ENCODE data around the gene ANKRD6.

Gene ANKRD6

GRCh38 chr6:89604653-89605052, 171.7 kb downstream of the ANKRD6 start:
- TF ChIP-seq CTBP1 (IDR thresholded peaks at IDR 0.05; ENCODE audit: borderline replicate concordance): no peak
- no peak for TF ChIP-seq SUZ12 (IDR thresholded peaks at IDR 0.05)
- no peak for TF ChIP-seq NFRKB (IDR thresholded peaks at IDR 0.05)
- no peak for TF ChIP-seq ARNT (IDR thresholded peaks at IDR 0.05)
- no peak for TF ChIP-seq FOXK2 (IDR thresholded peaks at IDR 0.05)
- TF ChIP-seq BHLHE40 (IDR thresholded peaks at IDR 0.05; ENCODE audit: borderline replicate concordance): no peak
- TF ChIP-seq TARDBP (IDR thresholded peaks at IDR 0.05): no peak
- no peak for TF ChIP-seq PKNOX1 (IDR thresholded peaks at IDR 0.05)
- no peak for TF ChIP-seq ELF4 (IDR thresholded peaks at IDR 0.05)
- TF ChIP-seq LEF1 (IDR thresholded peaks at IDR 0.05; ENCODE audit: borderline replicate concordance): no peak
- TF ChIP-seq FOXA1 (IDR thresholded peaks at IDR 0.05): no peak
- TF ChIP-seq L3MBTL2 (conservative IDR thresholded peaks at IDR 0.05): no peak
- POLR2A ChIA-PET: no interaction called here
- no peak for DNase-seq (ENCODE audit: extremely low spot score)

GRCh38 chr6:89605861-89606260, 172.9 kb downstream of the ANKRD6 start:
- DNase-seq (ENCODE audit: extremely low spot score): no peak
- ChIA-PET CTCF (no interaction called here), POLR2A (no interaction called here)
- TF ChIP-seq NFRKB (IDR thresholded peaks at IDR 0.05): no peak
- TF ChIP-seq SP1 (IDR thresholded peaks at IDR 0.05): no peak
- no peak for TF ChIP-seq HDGF (IDR thresholded peaks at IDR 0.05; ENCODE audit: borderline replicate concordance)
- TF ChIP-seq ARNT (IDR thresholded peaks at IDR 0.05): no peak
- no peak for TF ChIP-seq FOXA1 (IDR thresholded peaks at IDR 0.05)
- no peak for TF ChIP-seq ELF4 (IDR thresholded peaks at IDR 0.05)
- no peak for TF ChIP-seq LEF1 (IDR thresholded peaks at IDR 0.05; ENCODE audit: borderline replicate concordance)
- no peak for TF ChIP-seq CTBP1 (IDR thresholded peaks at IDR 0.05; ENCODE audit: borderline replicate concordance)
- TF ChIP-seq FOXM1 (IDR thresholded peaks at IDR 0.05; ENCODE audit: borderline replicate concordance): no peak
- no peak for TF ChIP-seq PKNOX1 (IDR thresholded peaks at IDR 0.05)
- no peak for TF ChIP-seq L3MBTL2 (conservative IDR thresholded peaks at IDR 0.05)
- TF ChIP-seq TARDBP (IDR thresholded peaks at IDR 0.05): no peak
- TF ChIP-seq ZNF384 (IDR thresholded peaks at IDR 0.05): no peak
- TF ChIP-seq BHLHE40 (IDR thresholded peaks at IDR 0.05; ENCODE audit: borderline replicate concordance): no peak
- no peak for TF ChIP-seq FOXK2 (IDR thresholded peaks at IDR 0.05)
- no peak for TF ChIP-seq SUZ12 (IDR thresholded peaks at IDR 0.05)

More at GRCh38 chr6:89604653-89605052, 171.7 kb downstream of the ANKRD6 start:
- CTCF ChIA-PET: interaction anchor here (0.5 to 0.7 kb wide), 3 partner anchors 178 to 300 kb away, joined by 3 to 5 read pairs (median 3); no protein-coding TSS in a partner anchor

GRCh38 chr6:89610149-89610642, 177.2 kb downstream of the ANKRD6 start:
- CTCF ChIA-PET: interaction anchor here (0.6 to 4.1 kb wide), 7 partner anchors 8 to 962 kb away, joined by 3 to 38 read pairs (median 5); partner anchors contain the start of gene ANKRD6
- peak; percentile 69 for DNase-seq (ENCODE audit: extremely low spot score)
- POLR2A ChIA-PET: no interaction called here
- TF ChIP-seq FOXK2 (IDR thresholded peaks at IDR 0.05): no peak
- TF ChIP-seq ZNF384 (IDR thresholded peaks at IDR 0.05): no peak
- no peak for TF ChIP-seq TARDBP (IDR thresholded peaks at IDR 0.05)
- TF ChIP-seq SUZ12 (IDR thresholded peaks at IDR 0.05): no peak
- TF ChIP-seq CTBP1 (IDR thresholded peaks at IDR 0.05; ENCODE audit: borderline replicate concordance): no peak
- no peak for TF ChIP-seq ELF4 (IDR thresholded peaks at IDR 0.05)
- TF ChIP-seq HDGF (IDR thresholded peaks at IDR 0.05; ENCODE audit: borderline replicate concordance): no peak
- no peak for TF ChIP-seq FOXA1 (IDR thresholded peaks at IDR 0.05)
- TF ChIP-seq NFRKB (IDR thresholded peaks at IDR 0.05): no peak

- DNase-seq (ENCODE audit: extremely low spot score): no peak
- POLR2A ChIA-PET: no interaction called here
- CTCF ChIA-PET: interaction anchor here (1.4 to 4.1 kb wide), 3 partner anchors 11 to 180 kb away, joined by 3 to 38 read pairs (median 6); partner anchors contain the start of gene ANKRD6
- TF ChIP-seq NFRKB (IDR thresholded peaks at IDR 0.05) (no peak), FOXA1 (IDR thresholded peaks at IDR 0.05) (no peak), L3MBTL2 (conservative IDR thresholded peaks at IDR 0.05) (no peak), ZNF384 (IDR thresholded peaks at IDR 0.05) (no peak)
These were observed 178.7 kb downstream of the ANKRD6 start for GRCh38 chr6:89611666-89612065.

- TF ChIP-seq NFRKB (IDR thresholded peaks at IDR 0.05): no peak
- ChIA-PET CTCF (interaction anchor here (1.3 to 1.6 kb wide), 3 partner anchors 12 to 190 kb away, joined by 3 to 7 read pairs (median 3); partner anchors contain the start of gene ANKRD6), POLR2A (no interaction called here)
- DNase-seq (ENCODE audit: extremely low spot score): no peak
These were observed 179.2 kb downstream of the ANKRD6 start for GRCh38 chr6:89612121-89612520.

- ChIA-PET CTCF (interaction anchor here (1.3 to 1.6 kb wide), 2 partner anchors 181 to 192 kb away, joined by 3 to 7 read pairs; partner anchors contain the start of gene ANKRD6), POLR2A (interaction anchor here (1.1 kb wide), 1 partner anchor 25 kb away, joined by 4 read pairs; the partner anchor contains the start of gene LYRM2)
- DNase-seq (ENCODE audit: extremely low spot score): no peak
- TF ChIP-seq HDGF (IDR thresholded peaks at IDR 0.05; ENCODE audit: borderline replicate concordance) (no peak), ELF4 (IDR thresholded peaks at IDR 0.05) (no peak), FOXA1 (IDR thresholded peaks at IDR 0.05) (no peak), SUZ12 (IDR thresholded peaks at IDR 0.05) (no peak), L3MBTL2 (conservative IDR thresholded peaks at IDR 0.05) (no peak), LEF1 (IDR thresholded peaks at IDR 0.05; ENCODE audit: borderline replicate concordance) (no peak), SP1 (IDR thresholded peaks at IDR 0.05) (no peak), BHLHE40 (IDR thresholded peaks at IDR 0.05; ENCODE audit: borderline replicate concordance) (no peak), FOXK2 (IDR thresholded peaks at IDR 0.05) (no peak), CTBP1 (IDR thresholded peaks at IDR 0.05; ENCODE audit: borderline replicate concordance) (no peak), NFRKB (IDR thresholded peaks at IDR 0.05) (no peak), FOXM1 (IDR thresholded peaks at IDR 0.05; ENCODE audit: borderline replicate concordance) (no peak), ARNT (IDR thresholded peaks at IDR 0.05) (no peak), PKNOX1 (IDR thresholded peaks at IDR 0.05) (no peak), TARDBP (IDR thresholded peaks at IDR 0.05) (no peak), ZNF384 (IDR thresholded peaks at IDR 0.05) (no peak)
These were observed 180.8 kb downstream of the ANKRD6 start for GRCh38 chr6:89613790-89614189.
